Measurements from ENCODE around the gene HS3ST6.

Gene HS3ST6

GRCh38 chr16:1865902-1866690 is 52.1 kb downstream of the HS3ST6 start:
- Histone ChIP-seq H3K36me3 (ENCODE audit: insufficient read depth, low read length) (no peaks in the 10 kb centered on the region), H4K20me1 (ENCODE audit: insufficient read depth, low read length) (no peaks in the 10 kb centered on the region), H3K4me1 (ENCODE audit: insufficient read depth, low read length, severe bottlenecking) (no peaks in the 10 kb centered on the region), H3K27ac (ENCODE audit: low read depth, low read length, poor library complexity, severe bottlenecking) (no peak overlapping the region), H2AFZ (ENCODE audit: low read length) (no peak overlapping the region), H3K4me2 (ENCODE audit: low read length) (no peak overlapping the region), H3K9ac (ENCODE audit: low read length) (no peak overlapping the region), H3K9me3 (ENCODE audit: low read length) (no peaks in the 10 kb centered on the region), H3F3A (ENCODE audit: insufficient read depth, low read length) (no peaks in the 10 kb centered on the region), H3K27me3 (ENCODE audit: insufficient read depth, low read length) (no peaks in the 10 kb centered on the region), H3K9me2 (ENCODE audit: low read depth, low read length) (no peaks in the 10 kb centered on the region), H3K4me3 (ENCODE audit: low read depth, low read length, poor library complexity, severe bottlenecking) (no peak overlapping the region), H3K79me2 (ENCODE audit: insufficient read depth, low read length) (no peaks in the 10 kb centered on the region)
- no peak for TF ChIP-seq EZH2 (IDR thresholded peaks at IDR 0.05; ENCODE audit: borderline replicate concordance, low read length)
- TF ChIP-seq, protein P1, sequence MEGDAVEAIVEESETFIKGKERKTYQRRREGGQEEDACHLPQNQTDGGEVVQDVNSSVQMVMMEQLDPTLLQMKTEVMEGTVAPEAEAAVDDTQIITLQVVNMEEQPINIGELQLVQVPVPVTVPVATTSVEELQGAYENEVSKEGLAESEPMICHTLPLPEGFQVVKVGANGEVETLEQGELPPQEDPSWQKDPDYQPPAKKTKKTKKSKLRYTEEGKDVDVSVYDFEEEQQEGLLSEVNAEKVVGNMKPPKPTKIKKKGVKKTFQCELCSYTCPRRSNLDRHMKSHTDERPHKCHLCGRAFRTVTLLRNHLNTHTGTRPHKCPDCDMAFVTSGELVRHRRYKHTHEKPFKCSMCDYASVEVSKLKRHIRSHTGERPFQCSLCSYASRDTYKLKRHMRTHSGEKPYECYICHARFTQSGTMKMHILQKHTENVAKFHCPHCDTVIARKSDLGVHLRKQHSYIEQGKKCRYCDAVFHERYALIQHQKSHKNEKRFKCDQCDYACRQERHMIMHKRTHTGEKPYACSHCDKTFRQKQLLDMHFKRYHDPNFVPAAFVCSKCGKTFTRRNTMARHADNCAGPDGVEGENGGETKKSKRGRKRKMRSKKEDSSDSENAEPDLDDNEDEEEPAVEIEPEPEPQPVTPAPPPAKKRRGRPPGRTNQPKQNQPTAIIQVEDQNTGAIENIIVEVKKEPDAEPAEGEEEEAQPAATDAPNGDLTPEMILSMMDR (IDR thresholded peaks at IDR 0.05; ENCODE audit: low read length) = no peak

DNA sequence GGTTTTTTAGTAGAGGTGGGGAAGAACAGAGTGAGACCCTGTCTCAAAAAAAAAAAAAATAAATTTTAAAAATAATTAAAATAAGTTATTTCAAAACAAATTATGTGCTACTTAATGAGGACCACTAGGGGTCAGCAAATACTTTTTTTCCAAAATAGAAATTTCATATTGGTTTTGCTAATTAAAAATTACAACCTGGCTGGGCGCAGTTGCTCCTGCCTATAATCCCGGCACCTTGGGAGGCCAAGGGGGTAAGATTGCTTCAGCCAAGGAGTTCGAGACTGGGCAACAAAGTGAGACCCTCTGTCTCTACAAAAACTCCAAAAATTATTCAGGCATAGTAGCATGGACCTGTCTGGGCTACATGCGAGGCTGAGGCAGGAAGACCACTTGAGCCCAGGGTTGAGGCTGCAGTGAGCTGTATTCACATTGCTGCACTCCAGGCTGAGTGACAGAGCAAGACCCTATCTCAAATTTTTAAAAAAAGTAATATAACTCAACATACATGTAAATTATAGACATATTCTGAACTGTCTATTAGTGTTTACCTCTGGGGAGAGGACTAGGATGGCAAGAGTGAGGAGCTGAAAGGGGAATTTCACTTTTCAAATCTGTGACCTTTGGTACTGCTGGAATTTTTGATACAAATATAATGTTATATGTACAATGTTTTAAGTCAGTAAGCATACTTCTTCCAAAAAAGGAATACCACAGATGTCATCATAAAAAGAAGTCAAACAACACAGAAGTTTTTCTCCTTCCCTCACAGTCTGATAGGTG is 54.3 kb downstream of the HS3ST6 start:
- H3K4me2 ChIP-seq (ENCODE audit: low read length) = no peak overlapping the region
- no peaks in the 10 kb centered on the region for H3F3A ChIP-seq (ENCODE audit: insufficient read depth, low read length)
- H3K27me3 ChIP-seq (ENCODE audit: insufficient read depth, low read length) = no peaks in the 10 kb centered on the region

GRCh38 chr16:1862394-1862793 is 55.8 kb downstream of the HS3ST6 start:
- Histone ChIP-seq H2AFZ (ENCODE audit: low read length) (no peak overlapping the region), H3K9me3 (ENCODE audit: low read length) (no peaks in the 10 kb centered on the region), H3K27ac (ENCODE audit: low read depth, low read length, poor library complexity, severe bottlenecking) (no peak overlapping the region), H3K27me3 (ENCODE audit: insufficient read depth, low read length) (no peaks in the 10 kb centered on the region), H3K79me2 (ENCODE audit: insufficient read depth, low read length) (no peaks in the 10 kb centered on the region), H3K4me1 (ENCODE audit: insufficient read depth, low read length, severe bottlenecking) (no peaks in the 10 kb centered on the region), H4K20me1 (ENCODE audit: insufficient read depth, low read length) (no peaks in the 10 kb centered on the region), H3K36me3 (ENCODE audit: insufficient read depth, low read length) (no peaks in the 10 kb centered on the region), H3K9ac (ENCODE audit: low read length) (no peak overlapping the region), H3K4me3 (ENCODE audit: low read depth, low read length, poor library complexity, severe bottlenecking) (no peak overlapping the region), H3K9me2 (ENCODE audit: low read depth, low read length) (no peaks in the 10 kb centered on the region), H3F3A (ENCODE audit: insufficient read depth, low read length) (no peaks in the 10 kb centered on the region), H3K4me2 (ENCODE audit: low read length) (no peak overlapping the region)
- TF ChIP-seq EZH2 (IDR thresholded peaks at IDR 0.05; ENCODE audit: borderline replicate concordance, low read length) = no peak
- TF ChIP-seq, protein P1 (IDR thresholded peaks at IDR 0.05; ENCODE audit: low read length) = no peak

More for the DNA sequence above, 54.3 kb downstream of the HS3ST6 start:
- Histone ChIP-seq H3K9me3 (ENCODE audit: low read length) (no peaks in the 10 kb centered on the region), H3K4me3 (ENCODE audit: low read depth, low read length, poor library complexity, severe bottlenecking) (no peak overlapping the region), H3K9me2 (ENCODE audit: low read depth, low read length) (no peaks in the 10 kb centered on the region), H3K36me3 (ENCODE audit: insufficient read depth, low read length) (no peaks in the 10 kb centered on the region), H4K20me1 (ENCODE audit: insufficient read depth, low read length) (no peaks in the 10 kb centered on the region), H3K4me1 (ENCODE audit: insufficient read depth, low read length, severe bottlenecking) (no peaks in the 10 kb centered on the region), H3K79me2 (ENCODE audit: insufficient read depth, low read length) (no peaks in the 10 kb centered on the region), H3K27ac (ENCODE audit: low read depth, low read length, poor library complexity, severe bottlenecking) (no peak overlapping the region), H2AFZ (ENCODE audit: low read length) (no peak overlapping the region), H3K9ac (ENCODE audit: low read length) (no peak overlapping the region)
- no peak for TF ChIP-seq EZH2 (IDR thresholded peaks at IDR 0.05; ENCODE audit: borderline replicate concordance, low read length)
- TF ChIP-seq, protein P1 (IDR thresholded peaks at IDR 0.05; ENCODE audit: low read length) = peak; percentile 49
